GM21367 (cell line): ENCODE measurements around the gene ZNF841.
"Not testable (repeated sequence)": the region's sequence is repeated elsewhere in the genome, so short reads cannot be mapped to it uniquely, and the experiment has no call there.

Experiments used
- ATAC-seq: cut with Tn5 transposase; IDR thresholded peaks from one replicate; pipeline ENCODE4 v1.9.1; 2021; ENCODE audit not compliant: unreplicated experiment

ZNF841 gene

DNA sequence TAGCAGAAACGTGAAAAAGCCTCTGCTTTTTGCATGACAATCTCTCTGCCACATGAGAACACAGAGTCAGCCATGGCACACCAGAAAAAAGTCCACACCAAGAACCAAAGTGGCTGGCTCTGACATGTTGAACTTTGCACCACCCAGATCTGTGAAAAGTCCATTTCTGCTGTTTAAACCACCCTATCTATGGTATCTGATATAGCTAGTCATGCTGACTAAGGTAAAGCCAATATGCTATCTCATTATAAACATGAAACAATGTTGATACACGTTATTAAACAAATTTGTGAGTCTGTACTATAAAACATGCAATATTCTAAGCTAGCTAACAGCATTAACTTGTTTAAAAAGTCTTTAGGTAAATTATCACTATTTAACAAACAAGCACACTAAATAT is 25.9 kb downstream of the ZNF841 start:
- no peak for ATAC-seq

DNA sequence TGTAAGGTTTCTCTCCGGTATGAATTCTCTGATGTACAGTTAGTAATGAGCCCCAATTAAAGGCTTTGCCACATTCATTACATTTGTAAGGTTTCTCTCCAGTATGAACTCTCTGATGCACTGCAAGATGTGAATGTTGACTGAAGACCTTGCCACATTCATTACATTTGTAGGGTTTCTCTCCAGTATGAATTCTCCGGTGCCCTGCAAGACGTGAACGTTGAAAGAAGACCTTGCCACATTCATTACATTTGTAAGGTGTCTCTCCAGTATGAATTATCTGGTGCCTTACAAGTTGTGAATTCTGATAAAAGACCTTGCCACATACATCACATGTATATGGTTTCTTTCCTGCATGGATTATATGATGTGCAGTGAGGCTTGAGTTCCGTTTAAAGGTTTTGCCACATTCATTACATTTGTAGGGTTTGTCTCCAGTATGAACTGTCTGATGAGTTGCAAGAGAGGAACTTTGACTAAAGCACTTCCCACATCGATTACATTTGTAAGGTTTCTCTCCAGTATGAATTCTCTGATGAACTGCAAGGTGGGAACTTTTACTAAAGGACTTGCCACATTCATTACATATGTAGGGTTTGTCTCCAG is 29.2 kb downstream of the ZNF841 start:
- ATAC-seq: no peak

DNA sequence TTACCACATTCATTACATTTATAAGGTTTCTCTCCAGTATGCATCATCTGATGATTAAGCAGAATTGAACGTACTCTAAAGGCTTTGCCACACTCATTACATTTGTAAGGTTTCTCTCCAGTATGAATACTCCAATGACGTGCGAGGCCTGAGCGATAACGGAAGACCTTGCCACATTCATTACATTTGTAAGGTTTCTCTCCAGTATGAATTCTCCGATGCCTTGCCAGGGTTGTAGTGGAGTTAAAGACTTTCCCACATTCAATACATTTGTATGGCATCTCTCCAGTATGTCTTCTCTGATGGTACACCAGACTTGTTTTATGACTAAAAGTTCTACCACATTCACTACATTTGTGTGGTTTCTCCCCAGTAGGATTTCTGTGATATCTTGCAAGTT is 30.2 kb downstream of the ZNF841 start:
- ATAC-seq: no peak

DNA sequence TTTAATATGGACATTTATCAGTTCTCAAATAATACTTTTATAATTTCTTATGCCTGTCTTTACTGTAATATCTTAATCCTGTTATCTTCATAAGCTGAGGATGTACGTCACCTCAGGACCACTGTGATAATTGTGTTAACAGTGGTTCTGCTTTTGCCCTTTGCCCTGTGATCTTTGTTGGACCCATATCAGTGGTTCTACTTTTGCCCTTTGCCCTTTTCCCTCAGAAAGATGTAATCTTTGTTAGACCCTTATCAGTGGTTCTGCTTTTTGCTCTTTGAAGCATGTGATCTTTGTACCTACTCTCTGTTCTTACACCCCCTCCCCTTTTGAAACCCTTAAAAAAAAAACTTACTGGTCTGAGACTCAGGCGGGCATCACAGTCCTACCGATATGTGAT is 39.1 kb downstream of the ZNF841 start:
- ATAC-seq: not testable (repeated sequence)

DNA sequence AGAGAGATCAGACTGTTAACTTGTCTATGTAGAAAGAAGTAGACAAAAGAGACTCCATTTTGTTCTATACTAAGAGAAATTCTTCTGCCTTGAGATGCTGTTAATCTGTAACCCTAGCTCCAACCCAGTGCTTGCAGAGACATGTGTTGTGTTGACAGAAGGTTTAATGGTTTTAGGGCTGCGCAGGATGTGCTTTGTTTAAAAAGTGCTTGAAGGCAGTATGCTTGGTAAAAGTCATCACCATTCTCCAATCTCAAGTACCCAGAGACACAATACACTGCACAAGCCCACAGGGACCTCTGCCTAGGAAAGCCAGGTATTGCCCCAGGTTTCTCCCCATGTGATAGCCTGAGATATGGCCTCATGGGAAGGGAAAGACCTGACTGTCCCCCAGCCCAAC is 43.8 kb downstream of the ZNF841 start:
- ATAC-seq: not testable (repeated sequence)

DNA sequence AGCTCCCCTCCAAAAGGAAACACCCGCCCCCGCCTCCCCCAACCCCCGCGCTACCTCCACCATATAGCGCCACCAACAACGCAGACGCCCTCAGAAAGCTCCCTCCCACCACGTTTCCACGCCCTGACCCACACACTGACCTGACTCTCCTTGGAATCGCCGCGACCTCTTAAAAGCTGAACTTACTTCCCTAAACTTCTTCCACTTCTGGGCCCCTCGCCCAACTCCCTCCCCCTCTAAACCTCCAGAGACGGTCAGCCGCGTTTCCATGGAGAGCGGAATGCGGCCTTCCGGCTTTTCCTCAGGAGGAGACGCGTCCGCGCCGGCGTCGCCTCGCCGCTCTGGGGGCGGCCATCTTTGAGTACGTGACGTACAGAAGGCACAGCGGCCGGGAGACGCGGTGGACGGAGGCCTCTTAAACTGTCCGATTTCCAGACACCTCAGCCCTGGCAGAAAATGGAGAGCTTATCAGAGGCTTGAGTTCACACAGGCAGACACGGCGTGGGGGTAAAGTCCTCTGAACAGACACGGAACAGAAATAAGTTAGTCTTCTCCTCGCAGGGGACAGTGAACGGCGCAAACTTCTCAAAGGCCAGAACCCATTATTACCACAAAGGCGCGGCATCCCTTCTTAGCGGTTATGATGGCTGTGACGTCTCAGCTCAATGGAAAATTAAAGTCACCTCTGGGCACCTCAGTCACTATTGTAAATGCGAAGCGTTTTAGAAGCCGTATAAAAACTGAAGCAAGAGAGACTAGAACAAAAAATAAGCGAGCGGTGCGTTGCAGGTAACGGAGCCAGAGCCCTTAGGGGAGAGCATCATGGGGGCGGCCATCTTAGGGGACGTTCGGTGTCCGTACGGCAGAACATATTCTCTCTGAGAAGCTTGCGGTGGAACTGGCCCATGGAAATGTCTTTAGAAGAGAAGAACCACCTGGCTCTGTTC is 46.7 kb downstream of the ZNF841 start, which contains the start of gene ZNF432:
Gene ZNF432 (minus strand): TSS at position 284 of the 947 bp plus-strand sequence. CDS start 1,970 bp downstream, outside the sequence.
- ATAC-seq: peak; percentile 82

DNA sequence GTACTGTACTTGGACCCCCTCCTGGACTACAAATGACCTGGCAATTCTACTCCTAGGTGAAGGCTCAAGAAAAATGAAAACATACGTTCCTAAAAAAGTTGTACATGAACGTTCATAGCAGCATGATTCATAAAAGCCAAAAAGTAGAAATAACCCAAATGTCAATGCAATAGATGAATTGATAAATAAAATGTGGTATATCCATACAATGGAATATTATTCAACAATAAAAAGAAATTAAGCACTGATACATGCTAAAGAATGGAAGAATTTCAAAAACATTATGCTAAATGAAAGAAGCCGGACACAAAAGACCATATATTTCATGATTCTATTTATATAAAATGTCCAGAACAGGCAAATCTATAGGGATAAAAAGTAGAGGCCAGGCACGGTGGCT is 56.4 kb downstream of the ZNF841 start:
- ATAC-seq: no peak

DNA sequence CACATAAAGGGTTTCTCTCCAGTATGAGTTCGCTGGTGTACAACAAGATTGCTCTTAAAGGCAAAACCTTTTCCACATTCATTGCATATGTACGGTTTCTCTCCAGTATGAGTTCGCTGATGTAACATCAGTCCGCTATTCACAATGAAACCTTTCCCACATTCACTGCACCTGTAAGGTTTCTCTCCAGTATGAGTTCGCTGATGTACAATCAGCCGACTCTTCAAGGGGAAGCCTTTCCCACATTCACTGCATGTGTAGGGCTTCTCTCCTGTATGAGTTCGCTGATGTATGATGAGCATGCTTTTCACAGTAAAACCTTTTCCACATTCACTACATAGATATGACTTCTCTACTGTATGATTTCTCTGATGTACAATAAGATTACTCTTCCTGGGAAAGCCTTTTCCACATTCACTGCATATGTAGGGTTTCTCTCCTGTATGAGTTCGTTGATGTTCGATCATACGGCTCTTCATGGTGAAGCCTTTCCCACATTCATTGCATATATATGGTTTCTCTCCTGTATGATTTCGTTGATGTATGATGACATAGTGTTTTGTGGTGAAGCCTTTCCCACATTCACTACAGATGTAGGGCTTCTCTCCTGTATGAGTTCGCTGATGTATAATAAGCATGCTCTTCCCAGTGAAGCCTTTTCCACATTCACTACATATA is 61.4 kb downstream of the ZNF841 start:
- no peak for ATAC-seq

DNA sequence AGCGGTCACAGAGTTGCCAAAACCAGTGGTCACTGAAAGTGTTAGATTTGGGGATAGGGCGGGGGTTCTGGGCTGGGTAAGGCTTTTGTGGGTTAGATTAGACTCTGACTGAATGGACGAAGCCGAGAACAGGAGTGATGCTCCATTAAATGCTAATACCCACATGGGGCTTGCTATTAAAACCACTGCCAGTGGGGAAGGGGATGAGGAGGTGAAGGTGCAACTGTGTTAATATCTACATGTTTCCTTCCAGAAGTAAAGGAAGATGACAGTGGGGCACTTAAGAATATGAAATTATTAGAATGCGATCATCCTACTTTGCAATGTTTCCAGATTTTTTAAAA is 66.8 kb downstream of the ZNF841 start:
- peak; percentile 18 for ATAC-seq

DNA sequence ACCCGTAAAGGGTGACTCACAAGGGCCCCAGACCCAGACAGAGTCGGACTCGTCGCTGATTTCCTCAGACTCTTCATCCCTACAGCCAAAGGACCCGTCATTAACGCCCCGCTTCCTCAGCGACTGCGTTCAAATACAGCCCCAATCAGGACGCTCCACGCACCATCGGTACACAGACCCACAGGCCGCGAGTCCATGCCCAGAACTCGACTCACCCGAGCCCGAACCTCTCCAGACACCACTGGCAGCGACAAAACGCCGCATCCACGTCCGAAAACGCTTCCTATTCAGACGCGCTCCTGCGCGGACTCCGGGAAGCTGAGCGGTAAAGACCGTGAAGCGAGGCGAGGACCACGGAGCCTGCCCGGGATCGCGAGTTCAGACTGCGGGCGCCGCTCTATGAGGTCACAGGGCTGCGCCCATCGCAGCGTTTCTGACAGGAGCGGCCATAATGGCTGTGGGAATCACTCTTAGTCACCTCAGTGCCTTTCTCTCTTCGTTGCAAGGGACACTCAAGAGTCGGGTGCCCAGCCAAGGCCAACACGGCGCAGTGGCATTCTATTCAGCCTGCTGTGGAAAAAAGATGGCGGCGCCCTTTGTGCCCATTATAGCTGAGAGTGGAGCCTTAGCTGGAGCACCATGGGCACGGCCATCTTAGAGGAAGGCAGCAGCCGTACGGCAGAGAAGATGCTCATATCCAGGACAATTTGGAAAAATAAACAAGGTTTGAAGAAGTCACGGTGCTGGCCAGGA is 67.4 kb downstream of the ZNF841 start, which contains the start of gene ZNF614:
Gene ZNF614 (minus strand): TSS at position 353 of the 753 bp plus-strand sequence. CDS start 2,634 bp downstream, outside the sequence.
- ATAC-seq: peak; percentile 74

DNA sequence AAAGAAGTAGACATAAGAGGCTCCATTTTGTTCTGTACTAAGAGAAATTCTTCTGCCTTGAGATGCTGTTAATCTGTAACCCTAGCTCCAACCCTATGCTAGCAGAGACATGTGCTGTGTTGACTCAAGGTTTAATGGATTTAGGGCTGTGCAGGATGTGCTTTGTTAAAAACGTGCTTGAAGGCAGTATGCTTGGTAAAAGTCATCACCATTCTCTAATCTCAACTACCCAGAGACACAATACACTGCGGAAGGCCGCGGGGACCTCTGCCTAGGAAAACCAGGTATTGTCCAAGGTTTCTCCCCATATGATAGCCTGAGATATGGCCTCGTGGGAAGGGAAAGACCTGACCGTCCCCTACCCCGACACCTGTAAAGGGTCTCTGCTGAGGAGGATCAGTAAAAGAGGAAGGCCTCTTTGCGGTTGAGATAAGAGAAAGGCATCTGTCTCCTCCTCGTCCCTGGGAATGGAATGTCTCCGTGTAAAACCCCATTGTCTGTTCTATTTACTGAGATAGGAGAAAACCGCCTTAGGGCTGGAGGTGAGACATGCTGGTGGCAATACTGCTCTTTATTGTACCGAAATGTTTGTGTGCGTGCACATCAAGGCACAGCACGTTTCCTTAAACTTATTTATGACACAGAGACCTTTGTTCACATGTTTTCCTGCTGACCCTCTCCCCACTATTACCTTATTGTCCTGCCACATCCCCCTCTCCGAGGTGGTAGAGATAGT is 69.1 kb downstream of the ZNF841 start:
- not testable (repeated sequence) for ATAC-seq

DNA sequence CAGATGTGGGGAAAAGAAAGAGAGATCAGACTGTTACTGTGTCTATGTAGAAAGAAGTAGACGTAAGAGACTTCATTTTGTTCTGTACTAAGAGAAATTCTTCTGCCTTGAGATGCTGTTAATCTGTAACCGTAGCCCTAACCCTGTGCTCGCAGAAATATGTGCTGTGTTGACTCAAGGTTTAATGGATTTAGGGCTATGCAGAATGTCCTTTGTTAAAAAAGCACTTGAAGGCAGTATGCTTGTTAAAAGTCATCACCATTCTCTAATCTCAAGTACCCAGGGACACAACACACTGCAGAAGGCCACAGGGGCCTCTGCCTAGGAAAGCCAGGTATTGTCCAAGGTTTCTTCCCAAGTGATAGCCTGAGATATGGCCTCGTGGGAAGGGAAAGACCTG is 71.1 kb downstream of the ZNF841 start:
- ATAC-seq: not testable (repeated sequence)

DNA sequence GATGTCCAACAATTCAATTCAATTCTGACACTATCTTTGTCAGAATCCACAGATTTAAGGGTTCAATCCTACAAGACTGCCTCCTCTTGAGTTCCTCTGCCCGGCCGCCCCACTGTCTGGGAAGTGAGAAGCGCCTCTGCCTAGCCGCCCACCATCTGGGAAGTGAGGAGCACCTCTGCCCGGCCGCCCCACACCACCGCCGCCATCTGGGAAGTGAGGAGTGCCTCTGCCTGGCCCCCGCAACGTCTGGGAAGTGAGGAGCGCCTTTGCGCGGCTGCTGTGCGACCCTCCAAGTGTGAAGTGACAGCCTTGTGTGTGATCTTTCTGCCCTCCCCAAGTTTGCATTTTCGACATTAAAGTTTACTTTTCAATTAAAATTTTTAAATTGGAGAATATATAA is 73.4 kb downstream of the ZNF841 start:
- ATAC-seq: no peak

DNA sequence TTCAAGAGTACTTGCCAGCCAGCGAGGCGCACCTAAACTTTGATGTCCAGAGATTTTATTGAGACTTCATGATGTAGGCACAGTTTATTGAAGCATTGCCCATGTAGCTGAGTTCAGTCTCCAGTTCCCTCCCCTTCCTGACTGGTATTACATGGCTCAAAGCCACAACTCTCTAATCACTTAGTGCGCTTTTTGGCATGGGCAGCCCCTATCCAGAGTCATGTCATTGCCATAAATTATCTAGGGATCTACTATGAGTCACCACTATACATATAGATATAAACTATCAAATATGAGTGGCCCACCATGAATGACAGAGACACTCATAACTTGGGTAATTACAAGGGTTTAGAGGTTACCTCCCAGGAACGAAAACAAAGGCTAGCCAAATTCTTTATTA is 75.1 kb downstream of the ZNF841 start:
- no peak for ATAC-seq
